H1 (cell line): ENCODE data around the gene CLDN7. TPM values are rescaled to one million over a fixed set of nuclear protein-coding genes. Genes with fewer than 3 reads are reported as not detected.
A peak's percentile ranks its signal among the peaks of the same experiment; 100 is the strongest.

Experiments
- CTCF ChIA-PET: fragments of 300-600 bp; sonication (Branson Sonifier 250); formaldehyde crosslinking; loops from one replicate; lab custom pipeline; 2021; ENCODE audit not compliant: partially characterized antibody; lab: Charles Lee
- POLR2A ChIA-PET: fragments of 300-600 bp; sonication (Branson Sonifier 250); formaldehyde crosslinking; loops from one replicate; lab custom pipeline; 2021; ENCODE audit warnings: inconsistent platforms; ENCODE audit not compliant: partially characterized antibody; lab: Charles Lee
- DNase-seq, 2 experiments: peaks; one replicate each; pipeline versions ENCODE4 v3.0.0 to v3.0.0-alpha.2; 2010 to 2022; ENCODE audit warnings: low spot score in 2 of 2, low read depth in 1 of 2, mixed read lengths in 1 of 2
- FAIRE-seq: peaks from 2 replicates; lab custom pipeline; 2011; peaks lifted over from hg19 to GRCh38; lab: Jason Lieb, UNC
- H2AFZ ChIP-seq: 2 replicates; pipeline ENCODE4 v1.8.1; 2012; ENCODE audit warnings: low read length, inconsistent platforms
- H2AK5ac ChIP-seq: 2 replicates; pipeline ENCODE4 v1.6.1; 2013; ENCODE audit warnings: low read depth, low read length
- H2BK120ac ChIP-seq: replicated peaks from 2 replicates; pipeline ENCODE3; 2013; ENCODE audit warnings: low read depth, low read length, inconsistent platforms
- H2BK12ac ChIP-seq: 2 replicates; pipeline ENCODE4 v1.6.1; 2013; ENCODE audit warnings: low read depth, low read length
- H2BK15ac ChIP-seq: 2 replicates; pipeline ENCODE4 v1.6.1; 2013; ENCODE audit warnings: low read length
- H2BK20ac ChIP-seq: 2 replicates; pipeline ENCODE4 v1.6.1; 2013; ENCODE audit warnings: low read length
- H2BK5ac ChIP-seq: 2 replicates; pipeline ENCODE4 v1.6.1; 2013; ENCODE audit warnings: low read depth, low read length
- H3K14ac ChIP-seq: 2 replicates; pipeline ENCODE4 v1.6.1; 2013; ENCODE audit warnings: inconsistent platforms; ENCODE audit not compliant: insufficient read length
- H3K18ac ChIP-seq: 2 replicates; pipeline ENCODE4 v1.6.1; 2013; ENCODE audit warnings: low read length; ENCODE audit errors: extremely low read depth
- H3K23ac ChIP-seq: 2 replicates; pipeline ENCODE4 v1.6.1; 2013; ENCODE audit warnings: inconsistent platforms; ENCODE audit not compliant: insufficient read length
- H3K23me2 ChIP-seq: 2 replicates; pipeline ENCODE4 v1.6.1; 2013; ENCODE audit warnings: low read depth, low read length
- H3K27ac ChIP-seq: 2 replicates; pipeline ENCODE4 v1.6.1; 2011; ENCODE audit warnings: low read depth, low read length, inconsistent platforms
- H3K27me3 ChIP-seq, 4 experiments: replicated peaks in 1 of 4; 1 replicate in 1 of 4; 2 replicates in 3 of 4; pipeline versions ENCODE4 v1.6.1 to v1.8.1; 2011 to 2013; ENCODE audit warnings: low read length in 3 of 4, mild to moderate bottlenecking in 3 of 4, inconsistent platforms in 2 of 4, mixed read lengths in 2 of 4, moderate library complexity in 1 of 4; ENCODE audit not compliant: control insufficient read depth in 3 of 4, insufficient read depth in 3 of 4; ENCODE audit errors: extremely low read depth in 1 of 4
- H3K36me3 ChIP-seq, 4 experiments: 2 replicates each; pipeline versions ENCODE4 v1.6.1 to v1.8.1; 2011 to 2013; ENCODE audit warnings: mild to moderate bottlenecking in 4 of 4, low read length in 3 of 4, moderate library complexity in 2 of 4, control low read depth in 1 of 4, inconsistent platforms in 1 of 4; ENCODE audit not compliant: insufficient read depth in 4 of 4, control insufficient read depth in 2 of 4
- H3K4ac ChIP-seq: replicated peaks from 2 replicates; pipeline ENCODE3; 2013; ENCODE audit warnings: low read length, low read depth, mixed read lengths, inconsistent platforms; ENCODE audit not compliant: insufficient read length
- H3K4me1 ChIP-seq, 4 experiments: replicated peaks in 1 of 4; 1 replicate in 1 of 4; 2 replicates in 3 of 4; pipeline versions ENCODE4 v1.6.1 to v1.8.1; 2011 to 2013; ENCODE audit warnings: low read length in 3 of 4, inconsistent platforms in 2 of 4, mixed read lengths in 1 of 4; ENCODE audit not compliant: insufficient read depth in 4 of 4, control insufficient read depth in 3 of 4
- H3K4me2 ChIP-seq, 2 experiments: 2 replicates each; pipeline versions ENCODE4 v1.6.1 to v1.8.1; 2011 to 2013; ENCODE audit warnings: low read depth in 2 of 2, low read length in 2 of 2, control low read depth in 1 of 2, inconsistent platforms in 1 of 2, mild to moderate bottlenecking in 1 of 2; ENCODE audit not compliant: insufficient read depth in 1 of 2
- H3K4me3 ChIP-seq, 4 experiments: fragments of 200-600, 300-600 bp in 1 of 4; sonication (generic), shearing (Covaris generic), sonication (Bioruptor Twin) in 1 of 4; 2 replicates each; pipeline versions ENCODE4 v1.5.1 to v1.8.1; 2011 to 2016; ENCODE audit warnings: low read length in 4 of 4, low read depth in 3 of 4, control low read depth in 2 of 4, inconsistent platforms in 2 of 4, mild to moderate bottlenecking in 2 of 4, mixed read lengths in 1 of 4, moderate library complexity in 1 of 4; ENCODE audit not compliant: insufficient read depth in 2 of 4; ENCODE audit errors: extremely low read depth in 1 of 4
- H3K56ac ChIP-seq: replicated peaks from 2 replicates; pipeline ENCODE3; 2013; ENCODE audit warnings: low read depth, mild to moderate bottlenecking, mixed read lengths, low read length, inconsistent platforms; ENCODE audit not compliant: insufficient read length
- H3K79me1 ChIP-seq: 2 replicates; pipeline ENCODE4 v1.6.1; 2013; ENCODE audit warnings: low read depth, low read length, control low read depth
- H3K79me2 ChIP-seq, 2 experiments: 2 replicates each; pipeline versions ENCODE4 v1.6.1 to v1.8.1; 2012 to 2013; ENCODE audit warnings: low read length in 2 of 2, mild to moderate bottlenecking in 2 of 2, inconsistent platforms in 1 of 2; ENCODE audit not compliant: insufficient read depth in 2 of 2, control insufficient read depth in 1 of 2
- H3K9ac ChIP-seq, 4 experiments: replicated peaks in 1 of 4; 1 replicate in 1 of 4; 2 replicates in 3 of 4; pipeline versions ENCODE4 v1.6.1 to v1.8.1; 2011 to 2013; ENCODE audit warnings: low read depth in 3 of 4, low read length in 3 of 4, control low read depth in 2 of 4, mild to moderate bottlenecking in 2 of 4, moderate library complexity in 2 of 4, inconsistent platforms in 1 of 4; ENCODE audit errors: extremely low read depth in 1 of 4
- H3K9me3 ChIP-seq, 2 experiments: 2 replicates each; pipeline versions ENCODE4 v1.6.1 to v1.8.1; 2012 to 2013; ENCODE audit warnings: mild to moderate bottlenecking in 2 of 2, moderate library complexity in 2 of 2, control low read depth in 1 of 2, inconsistent platforms in 1 of 2, low read depth in 1 of 2, low read length in 1 of 2, mixed read lengths in 1 of 2; ENCODE audit not compliant: insufficient read depth in 2 of 2
- H4K20me1 ChIP-seq, 2 experiments: replicated peaks in 1 of 2; 2 replicates each; pipeline versions ENCODE3 to v1.8.1; 2011 to 2013; ENCODE audit warnings: inconsistent platforms in 2 of 2, low read length in 2 of 2, mild to moderate bottlenecking in 1 of 2; ENCODE audit not compliant: insufficient read depth in 2 of 2, control insufficient read depth in 1 of 2
- H4K5ac ChIP-seq: 2 replicates; pipeline ENCODE4 v1.6.1; 2013; ENCODE audit warnings: low read length, low read depth, mixed read lengths, inconsistent platforms; ENCODE audit not compliant: insufficient read length
- H4K8ac ChIP-seq: 2 replicates; pipeline ENCODE4 v1.8.0; 2013; ENCODE audit warnings: mild to moderate bottlenecking, moderate library complexity, low read length, inconsistent platforms; ENCODE audit not compliant: insufficient read depth; ENCODE audit errors: extremely low read depth
- H4K91ac ChIP-seq: replicated peaks from 2 replicates; pipeline ENCODE3; 2013; ENCODE audit warnings: low read length, mixed read lengths, inconsistent platforms; ENCODE audit not compliant: insufficient read length
- ASH2L ChIP-seq: fragments of 200-600, 300-600 bp; sonication (generic); IDR thresholded peaks from one replicate; pipeline ENCODE4 v1.7.1; 2017; ENCODE audit warnings: low read length
- BACH1 ChIP-seq: IDR thresholded peaks from 2 replicates; pipeline ENCODE4 v1.6.1; 2012; ENCODE audit warnings: low read length, improper control_type of control experiment
- CTBP2 ChIP-seq: IDR thresholded peaks from 2 replicates; pipeline ENCODE4 v1.7.0; 2011; ENCODE audit warnings: borderline replicate concordance, mild to moderate bottlenecking, moderate library complexity, mixed read lengths, low read length; ENCODE audit not compliant: insufficient read depth, insufficient read length
- POLR2AphosphoS5 ChIP-seq: IDR thresholded peaks from 2 replicates; pipeline ENCODE4 v1.6.1; 2011; ENCODE audit warnings: low read depth, low read length
- TAF7 ChIP-seq: optimal IDR thresholded peaks from 2 replicates; pipeline ENCODE3; 2011; ENCODE audit warnings: low read depth, mild to moderate bottlenecking, inconsistent platforms, low read length, moderate library complexity, borderline replicate concordance
- ZNF274 ChIP-seq: IDR thresholded peaks from 2 replicates; pipeline ENCODE4 v1.7.0; 2012; ENCODE audit warnings: low read length, borderline replicate concordance; ENCODE audit errors: extremely low read depth
- WGBS, 2 experiments: shearing (Covaris generic) in 1 of 2; methylation state at CpG; one replicate each; pipeline versions ENCODE4 v1.1.6 to v1.1.7; 2013 to 2015; ENCODE audit warnings: low lambda C conversion rate in 2 of 2, mixed read lengths in 2 of 2, inconsistent platforms in 1 of 2, low coverage in 1 of 2, missing lambda C conversion rate in 1 of 2; ENCODE audit not compliant: insufficient replicate concordance in 2 of 2, insufficient coverage in 1 of 2, insufficient read length in 1 of 2; ENCODE audit errors: extremely low coverage in 1 of 2, missing lambda C conversion rate in 1 of 2; 5-methylcytosine and 5-hydroxymethylcytosine counted together
- polyA plus RNA-seq, 7 experiments: library from polyadenylated mRNA; depleted of rRNA in 3 of 7; stranded (reverse) in 5 of 7; unstranded in 2 of 7; fragments of >200 nt in 5 of 7; fragments of 200-250 nt in 2 of 7; gene quantifications; 1 replicate in 5 of 7; 2 replicates in 1 of 7; 4 replicates in 1 of 7; pipeline versions ENCODE4 v1.2.1 to v1.2.3, GENCODE V29; 2011 to 2013; ENCODE audit warnings: missing spikeins in 2 of 7, mixed read lengths in 2 of 7
- total RNA-seq: library from RNA; stranded (reverse); fragmentation: NEBNext Ultra II Directional; extraction: Animal tissue kit (Norgen Biotek cat#: 25700); gene quantifications from 2 replicates; pipeline ENCODE4 v1.2.1, GENCODE V29; 2021
- TF ChIP-seq, protein P1 (sequence below): IDR thresholded peaks from 2 replicates; pipeline ENCODE4 v1.6.1; 2011; ENCODE audit warnings: low read length, improper control_type of control experiment

Gene CLDN7
- total and polyA plus RNA-seq, 2 of the 8 experiments (the other 6 are each of a cell fraction or from before 2014, with no cell fraction given): 118 to 119 TPM

DNA sequence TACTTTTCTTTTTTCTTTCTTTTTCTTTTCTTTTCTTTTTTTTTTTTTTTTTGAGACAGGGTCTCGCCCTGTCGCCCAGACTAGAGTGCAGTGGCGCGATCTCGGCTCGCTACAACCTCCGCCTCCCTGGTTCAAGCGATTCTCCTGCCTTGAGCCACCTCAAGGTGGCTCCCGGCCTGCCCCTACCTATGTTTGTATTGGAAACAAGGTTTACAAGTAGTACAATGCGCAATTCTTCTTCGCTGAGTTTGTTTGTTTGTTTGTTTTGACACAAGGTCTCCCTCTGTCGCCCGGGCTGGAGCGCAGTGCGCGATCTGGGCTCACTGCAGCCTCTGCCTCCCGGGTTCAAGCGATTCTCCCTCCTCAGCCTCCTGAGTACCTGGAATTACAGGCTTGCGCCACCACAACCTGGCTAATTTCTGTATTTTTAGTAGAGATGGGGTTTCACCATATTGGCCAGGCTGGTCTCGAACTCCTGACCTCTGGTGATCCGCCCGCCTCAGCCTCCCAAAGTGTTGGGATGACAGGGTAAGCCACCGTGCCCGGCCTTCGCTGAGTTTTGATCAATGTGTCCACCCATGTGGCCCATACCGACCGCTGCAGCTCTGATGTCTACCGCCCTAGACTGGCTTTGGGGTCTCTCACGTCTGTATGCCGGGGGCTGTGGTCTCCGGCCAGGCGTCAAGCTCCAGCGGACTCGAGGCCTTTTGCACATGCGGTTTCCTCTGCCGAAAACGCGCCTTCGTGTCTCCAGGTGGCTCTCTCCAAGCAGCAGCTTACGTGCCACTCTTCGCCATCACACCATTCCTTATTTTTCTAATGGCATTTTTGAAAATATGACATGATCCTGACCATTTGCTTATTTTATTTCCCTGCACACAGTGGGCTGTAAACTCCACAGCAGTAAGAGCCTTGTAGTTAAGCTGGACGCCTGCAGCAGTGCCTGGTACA is 33.2 kb upstream of the CLDN7 start:
- H2BK12ac ChIP-seq: peak overlapping the region; percentile 81; the same call in 1 of the 2 replicates
- no peak overlapping the region for H3K27ac ChIP-seq
- no peak overlapping the region for H2AFZ ChIP-seq
- CTCF ChIA-PET: interaction anchor here (0.5 to 2.8 kb wide), 21 partner anchors 10 to 264 kb away, joined by 3 to 42 read pairs (median 6); partner anchors contain the start of genes ACADVL, DLG4, GABARAP and GPS2
- no peak overlapping the region for H4K5ac ChIP-seq
- H4K8ac ChIP-seq: no peak overlapping the region
- H2BK15ac ChIP-seq: no peak overlapping the region
- H3K14ac ChIP-seq: no peak overlapping the region
- H3K79me1 ChIP-seq: peaks cover 2% of the 10 kb centered on the region; the same call in 1 of the 2 replicates
- H2BK20ac ChIP-seq: no peak overlapping the region
- H3K4ac ChIP-seq: no peak overlapping the region
- 65% methylated on average over 41 of the region's 42 CpGs; no CpG with 5 or more reads in 1 of the 2 experiments for WGBS, 2 experiments
- no peak overlapping the region for H3K23ac ChIP-seq
- no peak overlapping the region for H4K91ac ChIP-seq
- H3K4me3 ChIP-seq: peak overlapping the region; percentile 46 to 65 (median 52)
- no peaks in the 10 kb centered on the region for H3K79me2 ChIP-seq
- 0 out of 2 replicates have a peak overlapping the region, but pooled peaks have one; percentile 47 for H2BK5ac ChIP-seq
- H3K27me3 ChIP-seq: peaks cover 3 to 11% (median 9%) of the 10 kb centered on the region in 4 experiments
- peak overlapping the region; percentile 48; the same call in 1 of the 2 replicates for H2AK5ac ChIP-seq
- peaks cover 0 to 14% (median 5%) of the 10 kb centered on the region in 4 experiments; a peak in 5 of 7 replicates for H3K4me1 ChIP-seq
- peaks cover 0 to 9% of the 10 kb centered on the region in 2 experiments for H4K20me1 ChIP-seq
- H3K18ac ChIP-seq: 0 out of 2 replicates have a peak overlapping the region, but pooled peaks have one; percentile 71
- peak overlapping the region in 1 of 4 experiments; percentile 47; a peak in 2 of 7 replicates for H3K9ac ChIP-seq
- no peak overlapping the region for H2BK120ac ChIP-seq
- H3K56ac ChIP-seq: no peak overlapping the region
- H3K4me2 ChIP-seq: peak overlapping the region; percentile 82 to 88
- H3K23me2 ChIP-seq: peaks cover 2% of the 10 kb centered on the region; the same call in 1 of the 2 replicates
- DNase-seq: no peak
- H3K36me3 ChIP-seq: no peaks in the 10 kb centered on the region
- H3K9me3 ChIP-seq: no peaks in the 10 kb centered on the region; a peak in 1 of 4 replicates
- POLR2A ChIA-PET: interaction anchor here (0.8 to 3.5 kb wide), 13 partner anchors 10 to 78 kb away, joined by 3 to 19 read pairs (median 8); partner anchors contain the start of genes CTDNEP1, ELP5, PHF23 and SLC2A4
- FAIRE-seq: no peak
- no peak for TF ChIP-seq POLR2AphosphoS5
- no peak for TF ChIP-seq CTBP2
- TF ChIP-seq BACH1: no peak
- TF ChIP-seq, protein P1, sequence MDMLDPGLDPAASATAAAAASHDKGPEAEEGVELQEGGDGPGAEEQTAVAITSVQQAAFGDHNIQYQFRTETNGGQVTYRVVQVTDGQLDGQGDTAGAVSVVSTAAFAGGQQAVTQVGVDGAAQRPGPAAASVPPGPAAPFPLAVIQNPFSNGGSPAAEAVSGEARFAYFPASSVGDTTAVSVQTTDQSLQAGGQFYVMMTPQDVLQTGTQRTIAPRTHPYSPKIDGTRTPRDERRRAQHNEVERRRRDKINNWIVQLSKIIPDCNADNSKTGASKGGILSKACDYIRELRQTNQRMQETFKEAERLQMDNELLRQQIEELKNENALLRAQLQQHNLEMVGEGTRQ: no peak
- no peak for TF ChIP-seq ASH2L
- TF ChIP-seq ZNF274: no peak
- no peak for TF ChIP-seq TAF7
